Stimulated activated CD4-positive, alpha-beta T cell treated with anti-CD3 and anti-CD28 coated beads, Interleukin-2, amount 100 ng/mL, for 4 hours (primary cell): ENCODE data around the gene DUSP10.

Source experiments
- DNase-seq: peaks from one replicate; pipeline ENCODE4 v3.0.0-alpha.2; 2020; ENCODE audit warnings: low read depth

DUSP10 gene

GRCh38 chr1:221741703-221742554 lies at the start of gene DUSP10:
TSS of gene DUSP10 (minus strand) at chr1:221742089. CDS start at chr1:221739744, 2,345 bp downstream.
- DNase-seq, result peak; percentile 99

- DNase-seq, result no peak
Measured at GRCh38 chr1:221788466-221788865, 46.6 kb upstream of the DUSP10 start.

DNA sequence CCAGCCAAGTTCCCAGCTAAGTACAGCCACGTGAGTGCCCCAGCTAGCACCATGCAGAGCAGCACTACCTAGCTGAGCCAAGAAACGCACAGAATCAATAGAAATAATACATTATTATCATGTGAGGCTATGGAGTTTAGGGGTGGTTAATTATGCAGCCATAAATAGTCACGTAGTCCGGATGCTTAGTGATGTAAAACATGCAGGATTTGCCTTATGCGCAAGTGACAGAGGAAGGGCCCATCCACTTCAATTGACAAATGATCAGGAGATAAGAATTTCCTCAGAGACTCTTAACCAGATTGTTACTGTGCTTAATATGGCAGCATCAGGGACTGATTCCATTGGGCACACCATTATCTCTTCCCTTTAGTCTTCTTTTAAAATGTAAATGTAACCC lies 44.8 kb upstream of the DUSP10 start:
- no peak for DNase-seq

- no peak for DNase-seq
Measured at GRCh38 chr1:221783936-221784335, 42.0 kb upstream of the DUSP10 start.

- DNase-seq, result no peak
Measured at GRCh38 chr1:221783437-221783836, 41.5 kb upstream of the DUSP10 start.

- no peak for DNase-seq
Measured at GRCh38 chr1:221782970-221783369, 41.1 kb upstream of the DUSP10 start.

DNA sequence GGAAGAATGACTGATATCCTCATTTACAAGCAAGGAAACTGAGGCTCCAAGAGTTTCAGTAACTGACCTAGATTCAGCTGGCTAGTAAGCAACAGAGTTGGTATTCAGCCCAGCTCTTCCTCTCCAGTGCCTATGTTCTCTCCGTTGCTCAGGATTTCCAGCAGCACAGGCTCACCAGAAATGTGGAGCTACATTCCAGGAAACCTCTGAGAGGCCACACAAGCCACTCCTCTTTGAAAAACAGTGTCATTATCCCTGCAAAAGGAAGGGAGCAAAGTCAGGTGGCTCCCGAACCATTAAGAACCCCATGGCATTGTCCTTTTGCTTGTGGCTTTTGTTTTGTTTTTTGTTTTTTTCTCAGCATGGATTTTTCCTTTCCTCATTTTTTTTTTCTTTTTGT lies 40.6 kb upstream of the DUSP10 start:
- DNase-seq, result no peak

- no peak for DNase-seq
Measured at GRCh38 chr1:221781102-221781755, 39.3 kb upstream of the DUSP10 start.

GRCh38 chr1:221780175-221780574 lies 38.3 kb upstream of the DUSP10 start:
- no peak for DNase-seq

DNA sequence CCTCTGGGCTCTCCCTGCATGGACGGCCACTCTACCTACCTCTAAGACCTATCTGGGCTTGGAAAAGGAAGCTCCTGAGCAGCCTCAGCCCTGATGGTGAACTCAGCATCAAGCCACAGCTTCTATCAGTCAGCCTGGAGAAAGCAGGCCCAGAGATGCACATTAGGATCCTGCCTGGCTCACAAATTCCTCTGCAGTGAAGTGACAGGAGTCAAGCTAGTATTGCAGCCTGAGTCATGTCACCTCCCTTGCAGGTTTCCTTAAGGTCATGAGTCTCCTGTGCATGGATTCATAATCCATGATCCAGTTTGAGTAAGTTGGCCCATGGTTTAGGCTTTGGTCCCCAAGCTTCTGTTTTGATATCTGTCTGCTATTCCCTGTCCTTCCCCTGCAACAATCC lies 37.9 kb upstream of the DUSP10 start:
- no peak for DNase-seq

DNA sequence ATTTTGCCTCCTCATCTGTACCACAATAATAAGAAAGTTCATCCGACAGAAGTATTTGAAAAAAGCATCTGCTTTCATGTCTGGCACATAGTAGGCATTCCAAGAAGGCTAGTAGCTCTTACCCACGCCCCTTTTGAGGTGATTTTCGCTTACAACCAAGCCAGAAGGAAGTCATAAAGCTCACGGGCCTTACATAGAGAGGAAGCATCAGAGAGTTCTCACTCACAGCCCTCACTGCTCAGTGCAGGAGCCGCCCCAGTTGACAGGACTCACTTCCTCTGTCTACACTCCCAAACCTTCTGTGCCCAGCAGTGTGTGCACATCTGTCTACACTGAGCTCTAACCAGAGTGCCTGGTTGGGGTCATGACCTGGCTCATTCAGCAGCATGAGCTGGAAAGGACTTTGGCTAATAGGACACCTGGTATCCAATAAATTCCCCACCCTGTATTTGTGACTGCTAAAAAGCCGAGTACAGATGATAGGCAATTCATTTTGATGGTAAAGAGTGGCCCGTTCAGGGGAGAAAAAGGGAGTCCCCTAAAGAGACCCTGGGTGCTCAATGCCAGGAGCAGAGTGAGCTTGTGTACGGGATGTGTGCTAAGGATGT lies 36.8 kb upstream of the DUSP10 start:
- peak; percentile 11 for DNase-seq

DNA sequence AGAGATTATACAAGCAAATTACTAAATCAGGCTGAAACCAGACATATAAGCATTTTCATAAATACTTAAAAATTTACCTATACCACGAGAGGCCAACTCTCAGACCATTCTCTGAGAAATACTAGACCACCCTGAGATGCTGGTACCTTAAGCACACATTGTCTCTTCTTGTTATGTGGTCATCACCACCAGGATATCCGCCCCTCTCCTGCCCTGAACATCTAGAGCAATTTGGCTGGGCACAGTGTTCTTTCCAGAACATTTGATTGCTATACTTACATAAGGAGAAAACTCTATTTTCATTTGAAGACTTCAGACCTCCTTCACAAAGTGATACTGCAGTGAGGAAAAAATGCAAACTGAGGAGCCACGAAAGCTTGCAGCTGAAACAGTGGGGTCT lies 36.2 kb upstream of the DUSP10 start:
- no peak for DNase-seq

DNA sequence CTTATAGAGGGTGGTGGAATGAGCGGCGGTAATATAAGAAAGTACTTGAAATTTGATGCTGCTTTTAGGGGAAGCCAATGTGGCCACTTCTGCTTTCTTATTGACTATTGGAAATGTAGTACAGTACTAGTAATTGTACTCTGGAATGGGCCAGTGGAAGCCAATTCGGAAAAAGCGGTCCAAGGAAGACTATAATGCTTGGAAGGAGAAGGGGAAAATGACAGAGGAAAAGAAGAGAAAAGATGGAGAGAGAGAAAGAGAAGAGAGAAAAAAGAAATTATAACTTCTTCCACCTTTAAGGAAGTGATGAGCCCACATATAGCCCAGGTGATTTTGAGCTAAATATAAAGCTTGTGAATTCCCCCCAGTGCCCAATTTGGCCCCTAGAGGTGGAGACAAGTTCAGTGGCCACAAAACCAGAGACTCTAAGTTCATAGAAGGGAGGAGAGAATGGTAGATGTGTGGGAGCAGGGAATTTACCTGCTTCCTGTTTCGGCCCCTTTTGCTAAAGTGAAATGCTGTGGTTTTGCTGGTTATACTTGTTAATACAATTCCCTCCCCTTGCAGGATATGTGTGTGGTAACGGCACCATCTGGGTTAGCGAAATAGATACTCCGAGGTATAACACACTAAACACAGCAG lies 35.7 kb upstream of the DUSP10 start:
- peak; percentile 31 for DNase-seq

DNA sequence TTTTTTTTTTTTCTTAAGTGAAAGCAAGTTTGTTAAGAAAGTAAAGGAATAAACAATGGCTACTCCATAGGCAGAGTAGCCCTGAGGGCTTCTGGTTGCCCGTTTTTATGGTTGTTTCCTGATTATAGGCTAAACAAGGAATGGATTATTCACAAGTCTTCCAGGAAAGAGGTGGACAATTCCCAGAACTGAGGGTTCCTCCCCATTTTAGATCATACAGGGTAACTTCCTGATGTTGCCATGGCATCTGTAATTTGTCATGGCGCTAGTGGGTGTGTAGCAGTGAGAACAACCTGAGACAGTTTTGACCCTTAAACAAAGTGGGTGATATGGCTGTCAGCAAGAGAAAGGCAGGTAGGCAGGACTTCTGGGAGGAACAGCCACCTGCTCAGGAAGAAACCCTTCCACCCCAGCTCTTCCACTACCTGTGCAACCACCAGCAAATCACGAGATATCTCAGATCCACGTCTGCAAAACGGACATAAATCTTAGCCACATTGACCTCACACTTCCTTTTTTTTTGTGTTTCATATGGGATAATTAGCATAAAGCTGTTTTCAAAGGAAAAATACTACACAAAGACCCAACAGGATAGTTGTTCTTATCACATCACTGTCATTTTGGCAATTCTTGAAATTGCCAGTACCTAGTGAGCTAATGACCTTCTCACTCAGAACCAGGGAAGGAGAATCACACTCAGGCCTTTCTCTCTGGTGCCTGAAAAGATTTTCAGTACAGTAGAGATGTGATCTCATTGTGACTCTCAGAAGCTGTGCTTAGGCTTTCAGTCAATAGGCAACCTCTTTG lies 34.8 kb upstream of the DUSP10 start:
- no peak for DNase-seq

- DNase-seq, result no peak
Measured at GRCh38 chr1:221775206-221775605, 33.3 kb upstream of the DUSP10 start.

- no peak for DNase-seq
Measured at GRCh38 chr1:221774054-221774842, 32.4 kb upstream of the DUSP10 start.

DNA sequence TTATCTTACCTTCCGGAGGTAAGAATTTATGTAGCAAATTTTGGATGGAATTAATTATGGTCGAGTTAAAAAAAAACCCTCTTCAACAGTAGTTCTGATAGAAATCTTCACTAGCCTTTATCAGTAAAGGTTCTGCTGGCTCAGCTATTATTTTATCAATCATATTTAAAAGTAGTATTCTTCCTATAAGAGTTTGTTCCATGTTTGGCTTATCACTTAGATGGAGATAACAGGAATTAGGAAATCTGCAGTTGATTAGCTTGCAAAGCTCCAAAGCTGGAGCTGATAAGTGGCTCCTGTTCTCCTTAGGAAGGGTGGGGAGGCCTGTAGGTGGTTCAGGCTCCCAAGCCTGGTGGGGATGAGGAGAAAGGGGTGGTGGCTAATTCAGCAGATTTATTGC lies 31.5 kb upstream of the DUSP10 start:
- DNase-seq, result no peak

- no peak for DNase-seq
Measured at GRCh38 chr1:221772117-221772516, 30.2 kb upstream of the DUSP10 start.

DNA sequence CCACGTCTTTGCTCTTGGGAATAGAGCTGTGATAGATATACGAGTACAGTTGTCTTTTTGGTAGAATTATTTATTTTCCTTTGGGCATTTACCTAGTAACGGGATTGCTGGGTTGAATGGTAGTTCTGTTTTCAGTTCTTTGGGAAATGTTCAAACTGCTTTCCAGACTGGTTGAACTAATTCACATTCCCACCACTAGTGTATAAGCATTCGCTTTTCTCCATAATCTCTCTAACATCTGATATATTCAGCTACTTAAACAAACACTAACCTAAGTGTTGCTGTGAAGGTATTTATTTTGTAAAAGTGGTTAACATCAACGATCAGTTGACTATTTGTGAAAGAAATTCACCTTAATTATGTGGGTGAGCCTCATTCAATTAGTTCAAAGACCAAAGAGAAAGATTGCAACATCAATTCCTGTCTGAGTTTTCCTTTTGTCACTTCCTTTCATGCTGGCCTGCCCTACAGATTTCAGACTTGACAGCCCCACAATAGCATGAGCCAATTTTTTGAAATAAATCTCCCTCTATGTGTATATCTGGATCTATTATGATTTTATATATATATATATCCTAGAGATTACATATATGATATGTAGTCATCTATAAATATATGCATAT lies 26.7 kb upstream of the DUSP10 start:
- DNase-seq, result no peak

DNA sequence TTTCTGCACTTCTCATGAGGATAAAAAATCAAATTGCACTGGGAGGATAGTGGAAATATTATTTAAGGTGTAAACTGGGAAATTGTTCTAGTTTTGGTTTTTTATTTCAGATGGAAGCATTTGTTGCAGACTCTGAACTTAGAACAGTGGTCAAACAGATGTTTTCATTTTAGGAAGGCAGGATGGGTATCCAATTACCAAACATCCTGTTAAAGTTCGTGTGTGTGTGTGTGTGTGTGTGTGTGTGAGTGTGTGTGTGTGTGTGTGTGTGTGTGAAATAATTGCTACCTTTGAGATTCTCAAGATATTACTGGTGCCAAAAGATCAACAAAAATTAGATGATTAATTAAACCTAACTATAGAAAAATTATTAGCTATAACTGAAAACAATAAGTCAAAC lies 24.3 kb upstream of the DUSP10 start:
- no peak for DNase-seq

DNA sequence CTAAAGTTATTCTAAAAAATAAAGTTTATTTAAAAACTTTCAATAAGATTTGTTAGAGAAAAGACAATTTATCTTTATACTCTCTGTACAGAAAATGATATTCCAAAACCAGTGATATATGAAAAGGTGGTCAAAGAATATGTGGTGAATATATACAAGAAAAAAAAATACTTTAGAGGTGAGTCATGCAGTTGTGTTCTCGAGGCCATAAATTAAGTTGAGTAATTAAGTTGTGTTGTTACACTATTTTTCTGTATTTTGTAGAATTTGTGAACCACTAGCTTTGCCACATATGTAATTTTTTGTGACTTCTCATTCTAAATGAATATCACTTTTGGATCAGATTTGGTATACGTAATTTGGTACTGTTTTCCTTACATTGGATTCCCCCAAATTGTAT lies 23.6 kb upstream of the DUSP10 start:
- DNase-seq, result no peak
